Mucosa of descending colon (tissue), 3 donors: Measurements from ENCODE around the gene BMP5. TPM values are rescaled to one million over a fixed set of nuclear protein-coding genes. Genes with fewer than 3 reads are reported as not detected.

Experiments used
- ATAC-seq: fragments of 200-7000 bp; cut with Tn5 transposase; one replicate; pipeline ENCODE4 v1.9.1; 2020; ENCODE audit warnings: mild to moderate bottlenecking, moderate library complexity
- DNase-seq, 3 donors: peaks; one replicate each; pipeline ENCODE4 v3.0.0-alpha.2; 2020
- H3K36me3 ChIP-seq: fragments of 200-600 bp; one replicate; pipeline ENCODE4 v1.8.0; 2021; ENCODE audit warnings: low read depth, mild to moderate bottlenecking
- H3K4me1 ChIP-seq: fragments of 200-600 bp; one replicate; pipeline ENCODE4 v1.8.0; 2021; ENCODE audit warnings: low read depth, mild to moderate bottlenecking
- H3K4me3 ChIP-seq: fragments of 200-600 bp; one replicate; pipeline ENCODE4 v1.8.0; 2021; ENCODE audit warnings: mild to moderate bottlenecking
- H3K9me3 ChIP-seq: fragments of 200-600 bp; one replicate; pipeline ENCODE4 v1.8.0; 2021; ENCODE audit warnings: mild to moderate bottlenecking
- intact Hi-C, 2 donors: fragments of 100-400 bp; cut with DNase I in 1 of 2; cut with micrococcal nuclease in 1 of 2; formaldehyde crosslinking; loops; one replicate each; pipeline versions ENCODE4 v1.11.0 to v1.11.1; 2022; cut with DNase I, micrococcal nuclease
- total RNA-seq, 3 donors: library from RNA; stranded (reverse); fragmentation: NEBNext Ultra II Directional in 2 of 3; extraction: Animal tissue kit (Norgen Biotek cat#: 25700) in 2 of 3; gene quantifications; one replicate each; pipeline versions ENCODE4 v1.2.1 to v1.2.4, GENCODE V29; 2021 to 2023
- TF ChIP-seq, protein P1 (sequence below): fragments of 200-600 bp; IDR thresholded peaks from one replicate; pipeline ENCODE4 v1.8.0; 2022; ENCODE audit warnings: antibody characterized with exemption, mild to moderate bottlenecking
- donor health status: DM: no; HTN: no; CAD: no; lungs with moderate emphysema.
- donor health status: DM: no; HTN: no; CAD: no.
- donor health status: DM: no; HTN: yes; CAD: no.

The BMP5 gene
- total RNA-seq, 3 donors from 2014 or later, result 1.6 to 3.4 (median 3.3) TPM

GRCh38 chr6:55773620-55774216, 101.7 kb downstream of the BMP5 start:
- no peaks in the 10 kb centered on the region for H3K4me1 ChIP-seq
- intact Hi-C loops, result no loop called here

GRCh38 chr6:55772730-55773129, 102.7 kb downstream of the BMP5 start:
- TF ChIP-seq, protein P1, sequence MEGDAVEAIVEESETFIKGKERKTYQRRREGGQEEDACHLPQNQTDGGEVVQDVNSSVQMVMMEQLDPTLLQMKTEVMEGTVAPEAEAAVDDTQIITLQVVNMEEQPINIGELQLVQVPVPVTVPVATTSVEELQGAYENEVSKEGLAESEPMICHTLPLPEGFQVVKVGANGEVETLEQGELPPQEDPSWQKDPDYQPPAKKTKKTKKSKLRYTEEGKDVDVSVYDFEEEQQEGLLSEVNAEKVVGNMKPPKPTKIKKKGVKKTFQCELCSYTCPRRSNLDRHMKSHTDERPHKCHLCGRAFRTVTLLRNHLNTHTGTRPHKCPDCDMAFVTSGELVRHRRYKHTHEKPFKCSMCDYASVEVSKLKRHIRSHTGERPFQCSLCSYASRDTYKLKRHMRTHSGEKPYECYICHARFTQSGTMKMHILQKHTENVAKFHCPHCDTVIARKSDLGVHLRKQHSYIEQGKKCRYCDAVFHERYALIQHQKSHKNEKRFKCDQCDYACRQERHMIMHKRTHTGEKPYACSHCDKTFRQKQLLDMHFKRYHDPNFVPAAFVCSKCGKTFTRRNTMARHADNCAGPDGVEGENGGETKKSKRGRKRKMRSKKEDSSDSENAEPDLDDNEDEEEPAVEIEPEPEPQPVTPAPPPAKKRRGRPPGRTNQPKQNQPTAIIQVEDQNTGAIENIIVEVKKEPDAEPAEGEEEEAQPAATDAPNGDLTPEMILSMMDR, result no peak
- intact Hi-C loops, result no loop called here
- no peaks in the 10 kb centered on the region for H3K4me1 ChIP-seq
- no peaks in the 10 kb centered on the region for H3K9me3 ChIP-seq
- no peak overlapping the region for H3K4me3 ChIP-seq
- ATAC-seq (no peak), DNase-seq (no peak)
- no peaks in the 10 kb centered on the region for H3K36me3 ChIP-seq

More at GRCh38 chr6:55773620-55774216, 101.7 kb downstream of the BMP5 start:
- ATAC-seq, result no peak
- TF ChIP-seq, protein P1, result no peak
- no peaks in the 10 kb centered on the region for H3K36me3 ChIP-seq
- no peaks in the 10 kb centered on the region for H3K9me3 ChIP-seq
- H3K4me3 ChIP-seq, result no peak overlapping the region
- DNase-seq, result no peak

DNA sequence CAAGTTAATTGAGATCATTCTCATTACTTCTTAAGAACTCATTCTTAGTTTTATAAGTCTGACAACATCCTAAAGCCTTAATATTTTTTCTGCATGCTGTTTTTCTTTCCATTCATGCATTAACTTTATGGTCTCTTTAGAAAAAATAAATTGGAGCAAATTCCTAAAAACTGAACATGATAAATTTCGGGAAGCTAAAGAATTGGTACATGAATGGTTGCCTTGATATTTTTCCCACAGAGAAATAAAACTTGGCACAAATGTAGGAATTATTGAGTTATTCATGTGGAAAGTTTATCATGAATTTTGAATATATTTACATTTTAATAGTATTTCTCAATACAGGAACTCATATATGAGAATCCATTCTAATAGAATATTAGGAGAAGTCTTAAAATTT, 115.9 kb downstream of the BMP5 start:
- intact Hi-C loops, result no loop called here
- no peak overlapping the region for H3K4me3 ChIP-seq
- TF ChIP-seq, protein P1, result no peak
- DNase-seq (no peak), ATAC-seq (no peak)
- H3K4me1 ChIP-seq, result no peaks in the 10 kb centered on the region
- no peaks in the 10 kb centered on the region for H3K9me3 ChIP-seq
- no peaks in the 10 kb centered on the region for H3K36me3 ChIP-seq

- ATAC-seq, result no peak
- DNase-seq, result no peak
- Histone ChIP-seq H3K36me3 (no peaks in the 10 kb centered on the region), H3K4me3 (no peak overlapping the region), H3K9me3 (no peaks in the 10 kb centered on the region), H3K4me1 (no peaks in the 10 kb centered on the region)
- intact Hi-C loops, result no loop called here
- TF ChIP-seq, protein P1, result no peak
These were observed 117.0 kb downstream of the BMP5 start for GRCh38 chr6:55758156-55758937.

GRCh38 chr6:55756531-55757031, 118.8 kb downstream of the BMP5 start:
- ATAC-seq (no peak), DNase-seq (no peak)
- Histone ChIP-seq H3K4me3 (no peak overlapping the region), H3K4me1 (no peaks in the 10 kb centered on the region), H3K9me3 (no peaks in the 10 kb centered on the region), H3K36me3 (no peaks in the 10 kb centered on the region)
- TF ChIP-seq, protein P1, result no peak
- intact Hi-C loops, result no loop called here
